GM15510 (cell line): ENCODE data around the gene NCBP2L.

ENCODE experiments used
- POLR2A ChIP-seq: IDR thresholded peaks from 3 replicates; pipeline ENCODE4 v1.6.1; 2011; ENCODE audit warnings: borderline replicate concordance; ENCODE audit not compliant: insufficient read length; ENCODE audit errors: extremely low read depth

Gene NCBP2L

GRCh38 chrX:107743995-107744394, 33.5 kb upstream of the NCBP2L start:
- TF ChIP-seq POLR2A, result no peak

GRCh38 chrX:107744868-107745267, 32.7 kb upstream of the NCBP2L start:
- no peak for TF ChIP-seq POLR2A

- TF ChIP-seq POLR2A, result no peak
Observed at GRCh38 chrX:107747596-107748161, 29.9 kb upstream of the NCBP2L start.

GRCh38 chrX:107748506-107748905, 29.0 kb upstream of the NCBP2L start:
- no peak for TF ChIP-seq POLR2A

GRCh38 chrX:107750263-107750662, 27.3 kb upstream of the NCBP2L start:
- TF ChIP-seq POLR2A, result no peak

- no peak for TF ChIP-seq POLR2A
Observed at GRCh38 chrX:107750861-107751445, 26.6 kb upstream of the NCBP2L start.

- no peak for TF ChIP-seq POLR2A
Observed at GRCh38 chrX:107752043-107752442, 25.5 kb upstream of the NCBP2L start.

- TF ChIP-seq POLR2A, result no peak
Observed at GRCh38 chrX:107752714-107753113, 24.8 kb upstream of the NCBP2L start.

GRCh38 chrX:107753187-107753586, 24.3 kb upstream of the NCBP2L start:
- TF ChIP-seq POLR2A, result no peak

- TF ChIP-seq POLR2A, result no peak
Observed at GRCh38 chrX:107755721-107756120, 21.8 kb upstream of the NCBP2L start.

GRCh38 chrX:107758231-107758766, 19.2 kb upstream of the NCBP2L start:
- TF ChIP-seq POLR2A, result no peak

GRCh38 chrX:107760304-107761077, 17.0 kb upstream of the NCBP2L start:
- no peak for TF ChIP-seq POLR2A

- TF ChIP-seq POLR2A, result no peak
Observed at GRCh38 chrX:107763647-107764046, 13.9 kb upstream of the NCBP2L start.

- no peak for TF ChIP-seq POLR2A
Observed at GRCh38 chrX:107764845-107765608, 12.5 kb upstream of the NCBP2L start.

GRCh38 chrX:107766470-107767150, 10.9 kb upstream of the NCBP2L start:
- no peak for TF ChIP-seq POLR2A

GRCh38 chrX:107768051-107768450, 9.5 kb upstream of the NCBP2L start:
- TF ChIP-seq POLR2A, result no peak
